Cardiac fibroblast (primary cell): Measurements from ENCODE around the gene IGIP.

ENCODE experiments used
- DNase-seq, 2 donors: peaks; one replicate each; pipeline versions ENCODE4 v3.0.0 to v3.0.0-alpha.2; 2010; ENCODE audit warnings: low read depth in 2 of 2
- H3K4me3 ChIP-seq, 2 donors: replicated peaks in 1 of 2; 1 replicate in 1 of 2; 2 replicates in 1 of 2; pipeline ENCODE4 v1.5.1; 2011; ENCODE audit warnings: low read depth in 2 of 2, low read length in 2 of 2, mild to moderate bottlenecking in 2 of 2, moderate library complexity in 1 of 2
- TF ChIP-seq, protein P1 (sequence below): IDR thresholded peaks from one replicate; pipeline ENCODE4 v1.5.1; 2011; ENCODE audit warnings: low read depth, mild to moderate bottlenecking, low read length, inconsistent platforms

IGIP gene

DNA sequence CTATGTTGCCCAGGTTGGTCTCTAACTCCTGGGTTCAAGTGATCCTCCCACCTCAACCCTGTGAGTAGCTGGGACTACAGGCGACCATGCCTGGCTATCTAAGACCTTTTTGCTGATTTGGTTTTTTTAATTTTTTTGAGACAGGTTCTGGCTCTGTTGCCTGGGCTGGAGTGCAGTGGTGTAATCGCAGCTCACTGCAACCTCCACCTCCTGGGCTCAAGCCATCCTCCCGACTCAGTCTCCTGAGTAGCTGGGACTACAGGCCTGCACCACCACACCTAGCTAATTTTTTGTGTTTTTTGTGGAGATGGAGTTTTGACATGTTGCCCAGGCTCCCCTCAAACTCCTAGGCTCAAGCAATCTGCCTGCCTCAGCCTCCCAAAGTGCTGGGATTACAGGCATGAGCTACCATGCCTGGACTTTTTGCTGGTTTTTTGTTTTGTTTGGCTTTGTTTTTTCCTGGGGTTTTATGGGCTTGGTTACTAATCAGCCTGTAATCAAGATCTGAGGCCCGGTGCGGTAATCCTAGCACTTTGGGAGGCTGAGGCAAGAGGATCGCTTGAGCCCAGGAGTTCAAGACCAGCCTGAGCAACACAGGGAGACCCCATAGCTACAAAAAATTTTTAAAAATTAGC lies 52.9 kb downstream of the IGIP start:
- H3K4me3 ChIP-seq = no peak overlapping the region
- TF ChIP-seq, protein P1, sequence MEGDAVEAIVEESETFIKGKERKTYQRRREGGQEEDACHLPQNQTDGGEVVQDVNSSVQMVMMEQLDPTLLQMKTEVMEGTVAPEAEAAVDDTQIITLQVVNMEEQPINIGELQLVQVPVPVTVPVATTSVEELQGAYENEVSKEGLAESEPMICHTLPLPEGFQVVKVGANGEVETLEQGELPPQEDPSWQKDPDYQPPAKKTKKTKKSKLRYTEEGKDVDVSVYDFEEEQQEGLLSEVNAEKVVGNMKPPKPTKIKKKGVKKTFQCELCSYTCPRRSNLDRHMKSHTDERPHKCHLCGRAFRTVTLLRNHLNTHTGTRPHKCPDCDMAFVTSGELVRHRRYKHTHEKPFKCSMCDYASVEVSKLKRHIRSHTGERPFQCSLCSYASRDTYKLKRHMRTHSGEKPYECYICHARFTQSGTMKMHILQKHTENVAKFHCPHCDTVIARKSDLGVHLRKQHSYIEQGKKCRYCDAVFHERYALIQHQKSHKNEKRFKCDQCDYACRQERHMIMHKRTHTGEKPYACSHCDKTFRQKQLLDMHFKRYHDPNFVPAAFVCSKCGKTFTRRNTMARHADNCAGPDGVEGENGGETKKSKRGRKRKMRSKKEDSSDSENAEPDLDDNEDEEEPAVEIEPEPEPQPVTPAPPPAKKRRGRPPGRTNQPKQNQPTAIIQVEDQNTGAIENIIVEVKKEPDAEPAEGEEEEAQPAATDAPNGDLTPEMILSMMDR = no peak
- DNase-seq = no peak
